ENCODE data around the gene PIAS4.

Gene PIAS4

DNA sequence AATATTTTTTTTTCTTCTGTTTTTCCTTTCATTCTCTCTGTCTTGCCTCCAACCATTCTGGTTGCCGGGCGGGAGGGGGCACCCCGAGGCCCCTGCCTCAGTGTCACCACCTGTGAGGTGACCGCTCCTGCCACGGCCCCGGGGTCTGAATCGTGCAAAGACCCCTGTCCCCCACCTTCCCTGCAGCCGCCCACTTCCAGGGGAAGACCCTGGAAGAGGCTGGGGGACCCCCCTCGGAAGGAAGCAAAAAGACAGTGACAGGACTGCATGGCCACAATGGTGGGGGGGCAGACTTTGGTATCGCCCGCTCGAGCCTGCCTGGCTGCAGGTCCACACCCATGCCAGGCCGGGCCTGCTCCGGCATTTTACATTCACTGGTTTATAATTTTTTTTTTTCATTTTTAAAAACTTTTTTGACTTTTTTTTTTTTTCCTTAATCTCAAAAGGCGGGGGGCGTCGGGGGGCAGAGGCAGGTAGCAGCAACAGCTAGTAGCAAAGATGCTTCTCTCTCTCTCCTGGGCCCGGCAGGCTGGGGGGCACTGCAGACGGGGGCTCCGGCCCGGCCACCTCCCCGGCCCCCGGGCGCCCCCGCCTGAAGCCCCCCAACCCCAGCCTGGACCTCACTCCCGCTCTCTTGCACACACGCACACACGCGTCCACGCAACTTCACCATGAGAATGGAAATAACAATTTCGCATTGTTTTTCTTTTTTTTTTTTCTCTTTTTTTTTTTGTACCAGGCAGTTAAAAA is 36.6 kb downstream of the PIAS4 start:
- Histone ChIP-seq H3K36me3 (ENCODE audit: insufficient read depth, low read depth, low read length) (peaks cover 6% of the 10 kb centered on the region; the same call in 1 of the 2 replicates), H3K9ac (ENCODE audit: low read depth, low read length) (no peak overlapping the region), H3K27me3 (ENCODE audit: insufficient read depth, low read length) (no peaks in the 10 kb centered on the region), H3K4me3 (ENCODE audit: low read length) (no peak overlapping the region), H3K27ac (ENCODE audit: low read length) (no peak overlapping the region), H3K4me1 (ENCODE audit: insufficient read depth, low read length) (no peaks in the 10 kb centered on the region), H3K9me3 (ENCODE audit: insufficient read depth, low read depth, low read length) (no peaks in the 10 kb centered on the region)

DNA sequence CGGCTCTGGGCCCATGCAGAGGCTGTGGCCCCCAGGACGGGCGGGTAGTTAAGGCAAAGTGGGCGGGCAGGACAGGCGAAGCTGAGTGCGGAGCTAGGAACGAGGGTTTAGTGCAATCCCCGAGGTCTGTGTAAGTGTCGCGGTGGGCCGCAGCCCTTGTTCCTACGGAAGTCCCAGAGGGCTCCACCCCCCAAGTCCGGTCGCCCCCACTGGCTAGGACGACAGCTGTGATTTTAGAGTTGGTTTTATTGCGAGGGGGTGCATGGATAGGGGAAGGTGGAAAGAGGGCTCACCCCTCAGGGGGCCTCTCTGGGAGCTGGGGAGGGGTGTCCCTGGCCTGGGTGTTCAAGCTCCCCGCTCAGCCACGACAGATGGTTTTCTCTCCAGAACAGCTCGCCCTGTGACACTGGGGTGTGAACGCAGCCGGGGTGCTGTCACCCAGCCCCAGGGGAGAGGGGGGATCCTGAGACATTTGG is 37.5 kb downstream of the PIAS4 start:
- Histone ChIP-seq H3K27me3 (ENCODE audit: insufficient read depth, low read length) (no peaks in the 10 kb centered on the region), H3K36me3 (ENCODE audit: insufficient read depth, low read depth, low read length) (peaks cover 13% of the 10 kb centered on the region), H3K27ac (ENCODE audit: low read length) (no peak overlapping the region), H3K9me3 (ENCODE audit: insufficient read depth, low read depth, low read length) (no peaks in the 10 kb centered on the region), H3K4me1 (ENCODE audit: insufficient read depth, low read length) (no peaks in the 10 kb centered on the region), H3K4me3 (ENCODE audit: low read length) (no peak overlapping the region), H3K9ac (ENCODE audit: low read depth, low read length) (no peak overlapping the region)

DNA sequence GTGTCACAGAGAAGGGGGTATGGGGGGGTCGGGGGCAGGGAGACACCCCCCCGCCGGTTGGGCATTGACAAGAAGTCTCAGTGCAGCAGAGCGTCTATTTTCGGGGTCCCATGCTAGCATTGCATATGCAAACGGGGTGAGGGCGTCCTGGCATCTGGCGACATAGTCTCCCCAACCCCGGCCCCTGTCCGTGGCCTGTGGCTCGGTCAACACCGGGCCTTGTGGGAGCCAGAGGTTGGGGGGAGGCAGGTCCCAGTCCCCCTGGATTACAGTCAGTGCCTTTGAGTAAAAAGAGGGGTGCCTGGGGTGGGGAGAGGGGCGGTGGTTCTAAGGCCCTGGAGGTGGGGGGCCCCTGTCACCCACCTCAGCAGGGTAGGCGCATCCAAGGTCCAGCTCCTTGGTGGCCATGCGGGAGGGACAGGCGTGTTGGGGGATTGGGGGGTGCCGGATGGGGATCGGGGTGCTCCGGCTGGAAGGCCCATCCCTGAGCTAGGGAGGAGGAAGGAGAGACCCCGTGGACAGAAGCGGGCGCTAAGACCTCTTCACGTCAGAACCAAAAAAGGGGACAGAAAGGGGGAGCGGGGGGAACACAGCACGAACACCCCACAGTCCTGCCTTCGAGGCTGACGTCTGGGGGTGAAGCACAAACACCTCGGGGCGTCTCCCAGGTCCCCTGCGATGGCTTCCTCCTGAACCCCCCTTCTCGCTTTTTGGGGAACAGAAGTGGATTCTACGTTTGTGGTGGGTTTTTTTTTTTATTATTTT is 38.2 kb downstream of the PIAS4 start:
- Histone ChIP-seq H3K9me3 (ENCODE audit: insufficient read depth, low read depth, low read length) (no peaks in the 10 kb centered on the region), H3K4me3 (ENCODE audit: low read length) (no peak overlapping the region), H3K36me3 (ENCODE audit: insufficient read depth, low read depth, low read length) (peaks cover 18% of the 10 kb centered on the region), H3K4me1 (ENCODE audit: insufficient read depth, low read length) (no peaks in the 10 kb centered on the region), H3K9ac (ENCODE audit: low read depth, low read length) (no peak overlapping the region), H3K27ac (ENCODE audit: low read length) (no peak overlapping the region), H3K27me3 (ENCODE audit: insufficient read depth, low read length) (no peaks in the 10 kb centered on the region)

DNA sequence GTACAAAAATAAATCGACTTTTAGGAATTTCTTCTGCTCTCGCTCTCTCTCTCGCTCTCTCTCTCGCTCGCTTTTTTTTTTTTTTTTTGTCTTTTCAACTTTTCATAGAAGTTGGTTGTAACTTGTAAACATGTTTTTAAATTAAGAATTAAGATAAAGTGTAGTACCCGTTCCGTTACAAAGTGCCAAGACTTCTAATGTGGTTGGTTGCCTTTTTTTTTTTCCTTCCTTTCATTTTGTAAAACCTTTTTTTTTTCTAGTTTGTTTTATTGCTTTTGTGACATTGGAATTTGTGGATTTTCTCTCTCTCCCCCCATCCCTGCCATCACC is 38.8 kb downstream of the PIAS4 start:
- no peaks in the 10 kb centered on the region for H3K9me3 ChIP-seq (ENCODE audit: insufficient read depth, low read depth, low read length)
- no peaks in the 10 kb centered on the region for H3K27me3 ChIP-seq (ENCODE audit: insufficient read depth, low read length)
- H3K36me3 ChIP-seq (ENCODE audit: insufficient read depth, low read depth, low read length) = peaks cover 22% of the 10 kb centered on the region
- no peak overlapping the region for H3K27ac ChIP-seq (ENCODE audit: low read length)
- no peaks in the 10 kb centered on the region for H3K4me1 ChIP-seq (ENCODE audit: insufficient read depth, low read length)
- H3K4me3 ChIP-seq (ENCODE audit: low read length) = no peak overlapping the region
- no peak overlapping the region for H3K9ac ChIP-seq (ENCODE audit: low read depth, low read length)

DNA sequence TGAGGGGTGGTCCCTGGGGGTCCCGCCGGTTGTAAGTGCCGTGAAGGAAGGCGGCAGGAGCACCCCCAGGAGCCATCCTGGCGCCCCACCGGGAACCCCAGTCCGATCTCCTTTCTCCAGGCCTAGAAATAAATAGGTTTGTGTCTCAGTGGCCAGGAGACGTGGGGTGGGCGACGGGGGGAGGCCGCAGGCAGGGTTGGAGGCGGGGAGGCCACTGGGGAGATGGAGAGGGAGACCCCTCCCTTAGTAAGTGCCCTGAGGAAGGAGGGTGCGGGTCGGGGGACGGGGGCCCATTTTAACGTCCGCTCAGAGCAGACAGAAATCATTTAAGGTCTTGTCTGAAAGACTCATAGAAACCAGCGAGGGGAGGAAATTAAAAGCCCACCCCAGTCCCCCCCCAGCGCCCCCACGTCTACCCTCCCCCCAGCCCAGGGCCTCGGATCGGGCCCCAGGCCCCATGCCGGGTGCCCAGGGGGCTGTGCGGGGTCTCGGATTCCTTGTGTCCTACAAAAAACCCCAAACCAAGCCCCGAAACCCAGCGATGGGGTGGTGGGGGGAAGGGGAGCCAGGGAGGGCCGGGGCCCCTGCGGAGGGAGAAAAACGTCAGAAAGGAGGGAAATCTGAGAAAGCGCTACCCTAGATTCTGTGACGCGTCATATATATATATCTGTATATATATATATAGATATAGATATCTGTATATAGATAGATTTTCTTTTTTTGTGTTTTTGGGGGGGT is 39.6 kb downstream of the PIAS4 start:
- Histone ChIP-seq H3K4me3 (ENCODE audit: low read length) (no peak overlapping the region), H3K4me1 (ENCODE audit: insufficient read depth, low read length) (no peaks in the 10 kb centered on the region), H3K27me3 (ENCODE audit: insufficient read depth, low read length) (no peaks in the 10 kb centered on the region), H3K9me3 (ENCODE audit: insufficient read depth, low read depth, low read length) (no peaks in the 10 kb centered on the region), H3K36me3 (ENCODE audit: insufficient read depth, low read depth, low read length) (peaks cover 25% of the 10 kb centered on the region), H3K27ac (ENCODE audit: low read length) (no peak overlapping the region), H3K9ac (ENCODE audit: low read depth, low read length) (no peak overlapping the region)

DNA sequence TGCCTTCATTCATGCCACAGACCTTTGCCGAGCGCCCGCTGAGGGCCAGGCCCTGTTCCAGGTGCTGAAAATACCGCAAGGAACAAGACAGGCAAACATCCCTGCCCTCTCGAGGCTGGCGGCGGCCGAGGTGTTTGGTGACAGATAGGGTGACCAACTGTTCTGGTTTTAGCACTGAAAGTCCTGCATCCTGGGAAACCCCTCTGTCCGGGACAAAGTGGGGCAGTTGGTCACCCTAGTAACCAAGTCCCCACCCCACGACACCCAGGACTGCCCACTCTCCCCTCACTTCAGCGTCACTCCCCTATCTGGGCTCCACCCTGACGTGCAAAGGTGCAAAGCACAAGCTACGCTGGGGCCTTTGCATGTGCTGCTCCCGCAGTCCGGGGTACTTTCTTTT is 41.9 kb downstream of the PIAS4 start:
- no peak overlapping the region for H3K9ac ChIP-seq (ENCODE audit: low read depth, low read length)
- no peaks in the 10 kb centered on the region for H3K4me1 ChIP-seq (ENCODE audit: insufficient read depth, low read length)
- H3K27me3 ChIP-seq (ENCODE audit: insufficient read depth, low read length) = no peaks in the 10 kb centered on the region
- H3K4me3 ChIP-seq (ENCODE audit: low read length) = no peak overlapping the region
- no peak overlapping the region for H3K27ac ChIP-seq (ENCODE audit: low read length)
- peaks cover 40% of the 10 kb centered on the region for H3K36me3 ChIP-seq (ENCODE audit: insufficient read depth, low read depth, low read length)
- no peaks in the 10 kb centered on the region for H3K9me3 ChIP-seq (ENCODE audit: insufficient read depth, low read depth, low read length)

DNA sequence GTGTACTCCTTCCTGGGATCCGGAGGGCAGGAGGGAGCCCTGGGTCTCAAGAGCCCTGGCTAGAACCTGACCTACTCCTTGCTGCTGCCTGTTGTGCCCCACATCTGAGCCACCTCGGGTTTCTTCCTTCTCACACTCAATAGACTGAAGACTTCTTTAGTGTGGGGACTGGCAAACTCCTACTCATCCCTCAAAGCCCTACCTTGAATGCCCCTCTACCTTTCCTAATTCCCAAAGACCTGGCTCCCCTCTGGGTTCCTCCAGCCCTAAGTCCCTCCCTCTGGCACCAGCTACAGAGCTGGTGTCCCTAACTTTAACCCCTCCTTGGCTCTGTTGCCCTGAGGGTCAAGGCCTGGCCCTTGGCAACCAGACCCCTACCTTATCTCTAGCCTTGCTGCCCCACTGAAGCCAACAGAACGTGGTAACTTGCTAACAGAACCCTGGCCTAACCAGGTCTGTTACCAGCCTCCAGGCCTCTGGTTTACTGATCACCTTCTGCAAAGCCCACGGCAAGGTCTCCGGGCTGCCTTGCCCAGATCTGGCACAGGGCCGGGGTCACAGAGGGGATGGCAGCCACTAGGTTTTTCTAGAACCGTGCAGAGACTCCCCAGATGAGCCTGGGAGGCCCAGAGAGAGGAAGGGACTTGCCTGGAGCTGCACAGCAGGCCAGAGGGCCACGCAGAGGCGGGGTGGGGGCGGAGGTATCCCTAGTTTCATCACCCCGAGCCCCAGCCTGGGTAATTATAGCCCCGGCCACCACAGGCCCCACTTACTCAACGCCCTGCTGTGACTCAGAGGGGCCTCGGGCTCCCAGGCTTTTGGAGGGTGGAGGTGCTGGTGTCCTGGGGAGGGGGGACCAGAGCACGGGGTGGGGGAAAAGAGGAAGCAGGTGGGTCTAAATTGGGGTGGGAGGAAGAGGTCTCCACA is 43.9 kb downstream of the PIAS4 start:
- no peaks in the 10 kb centered on the region for H3K27me3 ChIP-seq (ENCODE audit: insufficient read depth, low read length)
- H3K4me1 ChIP-seq (ENCODE audit: insufficient read depth, low read length) = no peaks in the 10 kb centered on the region
- no peak overlapping the region for H3K27ac ChIP-seq (ENCODE audit: low read length)
- peaks cover 40% of the 10 kb centered on the region for H3K36me3 ChIP-seq (ENCODE audit: insufficient read depth, low read depth, low read length)
- no peaks in the 10 kb centered on the region for H3K9me3 ChIP-seq (ENCODE audit: insufficient read depth, low read depth, low read length)
- H3K4me3 ChIP-seq (ENCODE audit: low read length) = no peak overlapping the region
- no peak overlapping the region for H3K9ac ChIP-seq (ENCODE audit: low read depth, low read length)

DNA sequence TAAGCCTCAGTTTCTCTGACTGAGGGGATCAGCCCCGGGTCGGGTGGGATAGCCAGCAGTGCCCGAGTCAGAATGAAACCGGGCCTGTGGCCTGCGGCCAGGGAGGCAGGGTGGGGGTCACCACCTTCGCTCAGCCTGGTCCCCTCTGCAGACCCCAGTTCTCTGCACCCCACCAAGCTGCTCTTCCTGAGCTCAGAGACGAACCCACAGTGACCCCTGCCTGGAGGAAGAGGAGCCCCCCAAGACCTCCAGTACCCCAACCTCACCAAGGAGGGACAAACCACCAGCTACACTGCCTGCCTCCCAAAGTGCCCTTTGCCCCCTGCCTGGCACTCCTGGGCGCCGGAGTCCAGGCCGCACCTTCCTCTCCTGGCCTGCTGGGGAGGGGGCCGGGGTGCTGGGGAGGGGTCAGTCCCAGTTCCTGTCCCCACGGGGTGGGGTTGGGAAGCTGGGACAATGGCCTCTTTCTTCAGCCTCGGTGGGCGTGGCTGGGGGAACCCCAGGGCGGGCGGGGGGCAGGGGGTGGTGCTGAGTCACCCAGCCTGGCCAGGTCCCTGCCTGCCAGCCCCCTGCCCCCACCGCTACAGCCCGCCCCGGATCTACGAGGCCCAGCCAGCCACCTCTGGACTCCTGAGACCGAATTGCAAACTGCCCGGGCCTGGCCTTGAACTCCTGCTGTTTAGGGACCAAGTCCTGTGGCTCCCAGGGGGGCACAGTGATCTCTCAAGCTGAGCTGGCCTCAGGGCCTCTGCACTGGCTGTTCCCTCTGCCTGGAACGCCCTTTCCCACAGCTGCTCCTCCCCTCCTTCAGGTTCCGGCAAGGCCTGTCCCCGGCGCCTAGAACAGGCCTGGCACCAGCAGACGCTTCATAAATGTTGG is 44.8 kb downstream of the PIAS4 start:
- Histone ChIP-seq H3K4me1 (ENCODE audit: insufficient read depth, low read length) (no peaks in the 10 kb centered on the region), H3K9ac (ENCODE audit: low read depth, low read length) (no peak overlapping the region), H3K27me3 (ENCODE audit: insufficient read depth, low read length) (no peaks in the 10 kb centered on the region), H3K9me3 (ENCODE audit: insufficient read depth, low read depth, low read length) (no peaks in the 10 kb centered on the region), H3K27ac (ENCODE audit: low read length) (no peak overlapping the region), H3K4me3 (ENCODE audit: low read length) (no peak overlapping the region), H3K36me3 (ENCODE audit: insufficient read depth, low read depth, low read length) (peaks cover 40% of the 10 kb centered on the region)

DNA sequence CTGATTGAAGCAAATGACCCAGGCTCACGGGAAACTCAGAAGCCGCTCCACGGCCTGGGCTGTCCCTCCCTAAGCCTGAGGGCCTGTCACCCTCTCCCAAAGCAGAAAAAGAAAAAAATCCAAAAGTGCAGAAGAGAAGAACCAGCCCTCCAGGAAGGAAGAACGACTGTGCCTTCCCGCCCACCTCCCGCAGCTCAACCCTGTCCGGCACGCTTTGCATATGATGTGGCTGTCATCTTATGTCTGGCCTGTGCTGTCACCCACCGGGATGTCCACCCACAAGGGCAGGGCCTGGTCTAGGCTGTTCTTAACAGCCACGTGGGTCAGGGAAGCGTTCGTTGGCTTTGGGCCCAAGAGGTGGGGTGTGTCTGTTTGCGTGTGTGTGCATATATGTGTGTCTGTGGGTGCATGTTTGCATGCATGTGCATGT is 45.5 kb downstream of the PIAS4 start:
- no peak overlapping the region for H3K27ac ChIP-seq (ENCODE audit: low read length)
- H3K27me3 ChIP-seq (ENCODE audit: insufficient read depth, low read length) = no peaks in the 10 kb centered on the region
- peaks cover 40% of the 10 kb centered on the region for H3K36me3 ChIP-seq (ENCODE audit: insufficient read depth, low read depth, low read length)
- no peaks in the 10 kb centered on the region for H3K4me1 ChIP-seq (ENCODE audit: insufficient read depth, low read length)
- H3K4me3 ChIP-seq (ENCODE audit: low read length) = no peak overlapping the region
- no peaks in the 10 kb centered on the region for H3K9me3 ChIP-seq (ENCODE audit: insufficient read depth, low read depth, low read length)
- H3K9ac ChIP-seq (ENCODE audit: low read depth, low read length) = no peak overlapping the region

DNA sequence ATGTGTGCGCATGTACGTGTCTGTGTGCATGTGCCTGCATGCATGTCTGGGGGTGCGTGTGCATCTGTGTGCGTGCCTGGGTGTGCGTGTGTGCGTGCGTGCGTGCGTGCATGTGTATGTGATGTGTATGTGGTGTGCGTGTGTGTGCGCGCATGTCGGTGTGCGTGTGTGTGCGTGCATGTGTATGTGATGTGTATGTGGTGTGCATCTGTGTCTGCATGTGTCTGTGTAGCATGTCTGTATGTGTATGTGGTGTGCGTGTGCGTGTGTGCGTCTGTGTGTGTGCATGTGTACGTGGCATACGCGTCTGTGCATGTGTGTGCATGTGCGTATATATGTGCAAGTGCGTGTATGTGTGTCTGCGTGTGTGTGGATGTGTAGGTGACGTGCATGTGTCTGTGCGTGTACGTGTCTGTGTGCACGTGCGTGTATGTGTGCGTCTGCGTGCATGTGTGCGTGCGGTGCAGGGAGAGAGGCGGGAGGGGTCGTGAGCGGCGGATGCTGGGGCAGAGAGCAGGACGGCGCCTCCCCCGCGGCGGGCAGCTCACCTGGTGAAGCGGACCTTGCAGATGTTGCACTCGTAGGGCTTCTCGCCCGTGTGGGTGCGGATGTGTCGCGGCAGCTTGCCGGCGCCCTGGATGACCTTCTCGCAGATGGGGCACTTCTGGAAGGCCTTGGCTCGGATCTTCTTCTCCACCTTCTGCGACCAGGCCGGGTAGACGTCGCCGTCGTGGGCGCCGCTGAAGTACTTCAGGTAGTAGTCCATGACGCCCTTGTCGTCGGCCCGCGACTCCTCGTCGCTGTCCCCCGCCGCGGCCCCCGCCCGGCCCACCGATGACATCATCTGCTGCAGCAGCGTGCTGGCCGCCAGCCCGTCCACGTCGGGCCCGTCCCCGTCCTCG is 46.1 kb downstream of the PIAS4 start:
- no peaks in the 10 kb centered on the region for H3K9me3 ChIP-seq (ENCODE audit: insufficient read depth, low read depth, low read length)
- H3K4me3 ChIP-seq (ENCODE audit: low read length) = no peak overlapping the region
- no peaks in the 10 kb centered on the region for H3K4me1 ChIP-seq (ENCODE audit: insufficient read depth, low read length)
- no peaks in the 10 kb centered on the region for H3K27me3 ChIP-seq (ENCODE audit: insufficient read depth, low read length)
- no peak overlapping the region for H3K9ac ChIP-seq (ENCODE audit: low read depth, low read length)
- H3K36me3 ChIP-seq (ENCODE audit: insufficient read depth, low read depth, low read length) = peaks cover 35% of the 10 kb centered on the region
- H3K27ac ChIP-seq (ENCODE audit: low read length) = no peak overlapping the region
